Neural progenitor cell (in vitro differentiated cells): ENCODE results near the gene AP1B1. TPM values are rescaled to one million over a fixed set of nuclear protein-coding genes. Genes with fewer than 3 reads are reported as not detected.

Experiments
- DNase-seq: peaks from one replicate; pipeline ENCODE4 v3.0.0-alpha.2; 2016; ENCODE audit warnings: low spot score
- H2AFZ ChIP-seq: fragments of 200-600 bp; sonication (generic); replicated peaks from 2 replicates; pipeline ENCODE4 v1.6.1; 2016; ENCODE audit warnings: antibody characterized with exemption
- H3F3A ChIP-seq: fragments of 200-600 bp; sonication (generic); 2 replicates; pipeline ENCODE4 v1.6.1; 2016; ENCODE audit warnings: antibody characterized with exemption, low read depth
- H3K27ac ChIP-seq: fragments of 200-600 bp; sonication (generic); 2 replicates; pipeline ENCODE4 v1.5.1; 2016; ENCODE audit warnings: mild to moderate bottlenecking
- H3K27me3 ChIP-seq: fragments of 200-600 bp; sonication (generic); 2 replicates; pipeline ENCODE4 v1.6.1; 2016; ENCODE audit warnings: mild to moderate bottlenecking, moderate library complexity
- H3K36me3 ChIP-seq: fragments of 200-600 bp; sonication (generic); 2 replicates; pipeline ENCODE4 v1.5.1; 2016
- H3K4me1 ChIP-seq: fragments of 200-600 bp; sonication (generic); 2 replicates; pipeline ENCODE4 v1.6.1; 2016; ENCODE audit warnings: mixed run types
- H3K4me2 ChIP-seq: fragments of 200-600 bp; sonication (generic); 2 replicates; pipeline ENCODE4 v1.6.1; 2016
- H3K4me3 ChIP-seq: fragments of 200-600 bp; sonication (generic); 2 replicates; pipeline ENCODE4 v1.5.1; 2016
- H3K79me2 ChIP-seq: fragments of 200-600 bp; sonication (generic); 2 replicates; pipeline ENCODE4 v1.6.1; 2016; ENCODE audit warnings: low read depth
- H3K9ac ChIP-seq: fragments of 200-600 bp; sonication (generic); 2 replicates; pipeline ENCODE4 v1.6.1; 2016
- H3K9me3 ChIP-seq: fragments of 200-600 bp; sonication (generic); 2 replicates; pipeline ENCODE4 v1.5.1; 2016; ENCODE audit warnings: low read depth
- H4K20me1 ChIP-seq: fragments of 200-600 bp; sonication (generic); 2 replicates; pipeline ENCODE4 v1.6.1; 2016; ENCODE audit warnings: low read depth
- H3K27ac Mint-ChIP-seq: 3 replicates; pipeline ENCODE4 v1.8.0; 2021; ENCODE audit warnings: mixed read lengths
- H3K27me3 Mint-ChIP-seq: 2 replicates; pipeline ENCODE4 v1.8.0; 2022; ENCODE audit warnings: low read depth, mild to moderate bottlenecking, inconsistent platforms, moderate library complexity, mixed read lengths; ENCODE audit not compliant: insufficient read depth
- H3K36me3 Mint-ChIP-seq: 3 replicates; pipeline ENCODE4 v1.8.0; 2021; ENCODE audit warnings: mixed read lengths
- H3K4me1 Mint-ChIP-seq: 3 replicates; pipeline ENCODE4 v1.8.0; 2021; ENCODE audit warnings: mixed read lengths
- H3K4me3 Mint-ChIP-seq: 3 replicates; pipeline ENCODE4 v1.8.0; 2021; ENCODE audit warnings: mild to moderate bottlenecking, moderate library complexity, mixed read lengths
- H3K9me3 Mint-ChIP-seq: 3 replicates; pipeline ENCODE4 v1.8.0; 2020; ENCODE audit warnings: mixed read lengths
- CTCF ChIP-seq: fragments of 200-600 bp; sonication (generic); IDR thresholded peaks from 2 replicates; pipeline ENCODE4 v1.5.1; 2017; ENCODE audit warnings: antibody characterized with exemption, mild to moderate bottlenecking
- EZH2 ChIP-seq: fragments of 200-600 bp; sonication (generic); IDR thresholded peaks from 2 replicates; pipeline ENCODE4 v1.6.1; 2017; ENCODE audit warnings: antibody characterized with exemption, mild to moderate bottlenecking, moderate library complexity
- EZH2phosphoT487 ChIP-seq: fragments of 200-600 bp; sonication (generic); IDR thresholded peaks from 2 replicates; pipeline ENCODE4 v1.6.1; 2017; ENCODE audit warnings: antibody characterized with exemption
- microRNA-seq: library from miRNA; unstranded; fragments of <30 nt; microRNA quantifications from one replicate; pipeline ENCODE4, GENCODE V29; 2016
- small RNA-seq: library from RNA; depleted of rRNA; stranded (forward); fragments of <200 nt; gene quantifications from one replicate; pipeline ENCODE3, GENCODE V24; 2015
- total RNA-seq: library from RNA; depleted of rRNA; stranded (reverse); fragments of >200 nt; gene quantifications from 2 replicates; pipeline ENCODE4 v1.2.3, GENCODE V29; 2015; ENCODE audit warnings: low replicate concordance

AP1B1 gene
- total RNA-seq, 1 donor from 2014 or later, result 34.7 TPM

GRCh38 chr22:29288837-29289236 is 99.5 kb downstream of the AP1B1 start:
- H3K9me3 ChIP-seq, result no peaks in the 10 kb centered on the region
- peaks cover 96% of the 10 kb centered on the region for H3K79me2 ChIP-seq
- no peaks in the 10 kb centered on the region for H3K4me1 ChIP-seq
- no peak overlapping the region for H3K4me2 ChIP-seq
- H3K4me3 ChIP-seq, result no peak overlapping the region
- Mint-ChIP-seq H3K27me3 (no peaks in the 10 kb centered on the region), H3K9me3 (no peaks in the 10 kb centered on the region), H3K36me3 (peaks cover 59% of the 10 kb centered on the region), H3K27ac (no peak overlapping the region), H3K4me1 (no peaks in the 10 kb centered on the region), H3K4me3 (no peak overlapping the region)
- peaks cover 35% of the 10 kb centered on the region for H3K36me3 ChIP-seq
- TF ChIP-seq CTCF (no peak), EZH2phosphoT487 (no peak), EZH2 (no peak)
- peaks cover 94% of the 10 kb centered on the region for H4K20me1 ChIP-seq
- DNase-seq, result no peak
- no peak overlapping the region for H3K9ac ChIP-seq
- H3K27me3 ChIP-seq, result no peaks in the 10 kb centered on the region
- no peak overlapping the region for H3K27ac ChIP-seq
- H3F3A ChIP-seq, result peaks cover 47% of the 10 kb centered on the region
- H2AFZ ChIP-seq, result no peak overlapping the region

GRCh38 chr22:29284196-29284595 is 104.2 kb downstream of the AP1B1 start:
- Histone ChIP-seq H3K27me3 (no peaks in the 10 kb centered on the region), H3K9ac (no peak overlapping the region), H3F3A (peaks cover 32% of the 10 kb centered on the region), H4K20me1 (peaks cover 92% of the 10 kb centered on the region), H3K4me2 (no peak overlapping the region), H3K4me3 (no peak overlapping the region), H3K4me1 (no peaks in the 10 kb centered on the region), H3K36me3 (peaks cover 30% of the 10 kb centered on the region), H3K27ac (no peak overlapping the region), H3K9me3 (no peaks in the 10 kb centered on the region), H3K79me2 (peaks cover 99% of the 10 kb centered on the region), H2AFZ (no peak overlapping the region)
- no peaks in the 10 kb centered on the region for H3K27me3 Mint-ChIP-seq
- no peak for DNase-seq
- H3K27ac Mint-ChIP-seq, result no peak overlapping the region
- peaks cover 50% of the 10 kb centered on the region for H3K36me3 Mint-ChIP-seq
- no peak overlapping the region for H3K4me3 Mint-ChIP-seq
- H3K9me3 Mint-ChIP-seq, result no peaks in the 10 kb centered on the region
- no peaks in the 10 kb centered on the region for H3K4me1 Mint-ChIP-seq
- no peak for TF ChIP-seq EZH2phosphoT487
- TF ChIP-seq EZH2, result no peak
- TF ChIP-seq CTCF, result no peak

GRCh38 chr22:29277927-29278326 is 110.4 kb downstream of the AP1B1 start:
- H3K9me3 ChIP-seq, result no peaks in the 10 kb centered on the region
- no peak overlapping the region for H3K27ac ChIP-seq
- peaks cover 26% of the 10 kb centered on the region for H3F3A ChIP-seq
- H3K9me3 Mint-ChIP-seq, result no peaks in the 10 kb centered on the region
- peaks cover 63% of the 10 kb centered on the region for H3K36me3 Mint-ChIP-seq
- H3K9ac ChIP-seq, result no peak overlapping the region
- no peak overlapping the region for H3K4me2 ChIP-seq
- H3K27me3 ChIP-seq, result no peaks in the 10 kb centered on the region
- no peak overlapping the region for H3K4me3 Mint-ChIP-seq
- peaks cover 92% of the 10 kb centered on the region for H4K20me1 ChIP-seq
- peaks cover 50% of the 10 kb centered on the region for H3K36me3 ChIP-seq
- peaks cover 99% of the 10 kb centered on the region for H3K79me2 ChIP-seq
- no peak overlapping the region for H2AFZ ChIP-seq
- peaks cover 5% of the 10 kb centered on the region for H3K4me1 ChIP-seq
- H3K27ac Mint-ChIP-seq, result no peak overlapping the region
- H3K4me3 ChIP-seq, result no peak overlapping the region
- no peak for DNase-seq
- peaks cover 9% of the 10 kb centered on the region for H3K4me1 Mint-ChIP-seq
- H3K27me3 Mint-ChIP-seq, result peaks cover 2% of the 10 kb centered on the region
- TF ChIP-seq EZH2phosphoT487, result no peak
- no peak for TF ChIP-seq EZH2
- no peak for TF ChIP-seq CTCF

Small RNA genes lying within 50 kb of the gene (microRNA-seq; reads per million reads assigned to microRNA genes)
- gene MIR3653, result 1.6 reads per million

Small RNA genes lying within 50 kb of the gene (small RNA-seq; reads per million reads assigned to genes)
- gene AC000041.1 (not detected), gene MIR3653 (not detected)

Other genes starting within 250 kb of the AP1B1 start
- 6.7 and 17.7 TPM in 2 replicates for gene EMID1, start 182.7 kb downstream of the AP1B1 start, total RNA-seq
- 16.3 and 78.8 TPM in 2 replicates for gene RHBDD3, start 120.6 kb downstream of the AP1B1 start, total RNA-seq
- gene EWSR1, start 120.3 kb downstream of the AP1B1 start, total RNA-seq, result 281 and 379 TPM in 2 replicates
- gene GAS2L1, start 81.9 kb downstream of the AP1B1 start, total RNA-seq, result 0.95 and 5.1 TPM in 2 replicates
- gene RASL10A, start 72.9 kb downstream of the AP1B1 start, total RNA-seq, result 0.09 and 0.26 TPM in 2 replicates
- not detected in 2 replicates for gene RFPL1, start 50.0 kb upstream of the AP1B1 start, total RNA-seq
- 0.31 and 0.43 TPM in 2 replicates for gene NEFH, start 91.6 kb upstream of the AP1B1 start, total RNA-seq
- gene THOC5, start 165.2 kb upstream of the AP1B1 start, total RNA-seq, result 42.9 and 49.0 TPM in 2 replicates
- 266 and 311 TPM in 2 replicates for gene NIPSNAP1, start 192.5 kb upstream of the AP1B1 start, total RNA-seq
- gene NF2, start 215.1 kb upstream of the AP1B1 start, total RNA-seq, result 18.7 and 28.1 TPM in 2 replicates